CD14-positive monocyte (primary cell): ENCODE data around the gene MYO1D. TPM values are rescaled to one million over a fixed set of nuclear protein-coding genes. Genes with fewer than 3 reads are reported as not detected.

Experiments
- DNase-seq, 3 donors: peaks; one replicate each; pipeline ENCODE4 v3.0.0-alpha.2; 2011 to 2022
- H2AFZ ChIP-seq: 2 replicates; pipeline ENCODE4 v1.6.0; 2012; ENCODE audit warnings: mild to moderate bottlenecking, low read depth, low read length, inconsistent platforms; ENCODE audit not compliant: insufficient read depth, poor library complexity, severe bottlenecking
- H3K27ac ChIP-seq, 2 donors: 1 replicate in 1 of 2; 2 replicates in 1 of 2; pipeline ENCODE4 v1.5.1; 2012 to 2013; ENCODE audit warnings: low read length in 2 of 2, control low read depth in 1 of 2, inconsistent platforms in 1 of 2, low read depth in 1 of 2, mild to moderate bottlenecking in 1 of 2
- H3K27me3 ChIP-seq, 2 donors: one replicate each; pipeline versions ENCODE4 v1.6.0 to v1.6.1; 2011 to 2013; ENCODE audit warnings: low read length in 2 of 2; ENCODE audit not compliant: control insufficient read depth in 2 of 2, insufficient read depth in 2 of 2
- H3K36me3 ChIP-seq, 2 donors: replicated peaks in 1 of 2; 1 replicate in 1 of 2; 2 replicates in 1 of 2; pipeline versions ENCODE4 v1.5.1 to v1.6.1; 2012 to 2013; ENCODE audit warnings: low read length in 2 of 2, control low read depth in 1 of 2, inconsistent platforms in 1 of 2, mild to moderate bottlenecking in 1 of 2; ENCODE audit not compliant: insufficient read depth in 2 of 2, control insufficient read depth in 1 of 2
- H3K4me1 ChIP-seq, 2 donors: 1 replicate in 1 of 2; 2 replicates in 1 of 2; pipeline versions ENCODE4 v1.5.1 to v1.6.1; 2012 to 2013; ENCODE audit warnings: low read length in 2 of 2, control low read depth in 1 of 2, inconsistent platforms in 1 of 2, mild to moderate bottlenecking in 1 of 2, moderate library complexity in 1 of 2; ENCODE audit not compliant: insufficient read depth in 2 of 2, control insufficient read depth in 1 of 2
- H3K4me2 ChIP-seq: replicated peaks from 2 replicates; pipeline ENCODE3; 2012; ENCODE audit warnings: low read length, moderate library complexity, mild to moderate bottlenecking; ENCODE audit not compliant: poor library complexity, severe bottlenecking; ENCODE audit errors: extremely low read depth
- H3K4me3 ChIP-seq, 3 experiments: fragments of 200-600 bp in 1 of 3; sonication (generic) in 1 of 3; replicated peaks in 1 of 3; 1 replicate in 2 of 3; 2 replicates in 1 of 3; pipeline ENCODE4 v1.5.1; 2011 to 2013; ENCODE audit warnings: low read length in 3 of 3, mild to moderate bottlenecking in 3 of 3, control low read depth in 2 of 3, low read depth in 2 of 3, inconsistent platforms in 1 of 3, moderate library complexity in 1 of 3
- H3K79me2 ChIP-seq: 2 replicates; pipeline ENCODE4 v1.6.0; 2012; ENCODE audit warnings: mild to moderate bottlenecking, control low read depth, inconsistent platforms, low read length, moderate library complexity; ENCODE audit not compliant: insufficient read depth
- H3K9ac ChIP-seq: 2 replicates; pipeline ENCODE4 v1.6.0; 2017; ENCODE audit warnings: low read length, mild to moderate bottlenecking; ENCODE audit not compliant: insufficient read depth, poor library complexity, severe bottlenecking
- H3K9me3 ChIP-seq, 2 donors: replicated peaks in 1 of 2; 1 replicate in 1 of 2; 2 replicates in 1 of 2; pipeline versions ENCODE4 v1.5.1 to v1.6.1; 2012 to 2013; ENCODE audit warnings: low read length in 2 of 2, control low read depth in 1 of 2; ENCODE audit not compliant: control insufficient read depth in 1 of 2, insufficient read depth in 1 of 2
- H4K20me1 ChIP-seq: 2 replicates; pipeline ENCODE4 v1.6.0; 2012; ENCODE audit warnings: mild to moderate bottlenecking, low read length, control low read depth, moderate library complexity; ENCODE audit not compliant: insufficient read depth
- H3K27ac Mint-ChIP-seq, 7 donors: one replicate each; pipeline ENCODE4 v1.8.0; 2020; ENCODE audit warnings: mild to moderate bottlenecking in 7 of 7, mixed read lengths in 7 of 7, moderate library complexity in 6 of 7, inconsistent platforms in 2 of 7
- H3K27me3 Mint-ChIP-seq, 3 donors: one replicate each; pipeline ENCODE4 v1.8.0; 2021 to 2022; ENCODE audit warnings: low read depth in 3 of 3, mild to moderate bottlenecking in 3 of 3, mixed read lengths in 3 of 3, moderate library complexity in 3 of 3, inconsistent platforms in 1 of 3
- H3K36me3 Mint-ChIP-seq, 2 donors: one replicate each; pipeline ENCODE4 v1.8.0; 2020; ENCODE audit warnings: mixed read lengths in 2 of 2, inconsistent platforms in 1 of 2, mild to moderate bottlenecking in 1 of 2
- H3K4me1 Mint-ChIP-seq: one replicate; pipeline ENCODE4 v1.8.0; 2020; ENCODE audit warnings: mild to moderate bottlenecking, mixed read lengths
- H3K4me3 Mint-ChIP-seq, 2 donors: one replicate each; pipeline ENCODE4 v1.8.0; 2020; ENCODE audit warnings: mild to moderate bottlenecking in 2 of 2, mixed read lengths in 2 of 2, moderate library complexity in 1 of 2
- H3K9me3 Mint-ChIP-seq, 7 donors: one replicate each; pipeline ENCODE4 v1.8.0; 2020 to 2022; ENCODE audit warnings: mixed read lengths in 7 of 7, mild to moderate bottlenecking in 6 of 7, moderate library complexity in 6 of 7, inconsistent platforms in 2 of 7
- WGBS: methylation state at CpG from one replicate; pipeline ENCODE4 v1.1.5; 2013; ENCODE audit warnings: missing lambda C conversion rate; ENCODE audit not compliant: insufficient coverage; 5-methylcytosine and 5-hydroxymethylcytosine counted together
- intact Hi-C, 2 donors: fragments of 100-400 bp; cut with micrococcal nuclease; formaldehyde crosslinking; loops; one replicate each; pipeline versions ENCODE4 v1.15.0 to v1.15.1; 2023
- polyA plus RNA-seq, 3 donors: library from polyadenylated mRNA; depleted of rRNA in 1 of 3; unstranded in 2 of 3; stranded (reverse) in 1 of 3; fragments of 300-500 nt in 2 of 3; fragments of >200 nt in 1 of 3; fragmentation: Illumina TruSeq in 2 of 3; gene quantifications; 1 replicate in 2 of 3; 2 replicates in 1 of 3; pipeline ENCODE4 v1.2.3, GENCODE V29; 2012 to 2021
- TF ChIP-seq, protein P1 (sequence below): fragments of 200-600 bp; IDR thresholded peaks from one replicate; pipeline ENCODE4 v1.8.0; 2022; ENCODE audit warnings: antibody characterized with exemption, mild to moderate bottlenecking

Gene MYO1D
- polyA plus RNA-seq, 3 donors, result 0.22 to 0.39 (median 0.26) TPM

DNA sequence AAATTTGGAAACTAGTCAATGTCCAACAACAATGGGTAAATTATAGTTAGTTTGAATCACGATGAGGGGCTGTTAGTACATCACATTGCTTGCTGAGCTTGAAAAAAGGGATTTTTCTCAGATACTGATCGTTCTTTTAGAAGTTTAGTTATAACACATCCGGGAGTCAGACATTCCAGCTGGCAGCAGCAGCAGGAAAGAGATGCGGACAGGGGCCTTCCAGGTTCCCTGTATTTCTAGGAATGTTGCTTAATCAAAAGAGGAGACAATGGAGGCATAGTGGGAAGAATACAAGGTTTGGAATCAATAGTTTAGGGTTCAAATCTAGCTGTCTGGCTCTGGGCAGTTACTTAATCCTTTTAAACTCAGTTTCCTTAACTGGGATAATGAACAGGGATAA, 362.3 kb downstream of the MYO1D start:
- Histone ChIP-seq H4K20me1 (no peaks in the 10 kb centered on the region), H3K4me1 (peaks cover 7 to 11% of the 10 kb centered on the region in 2 donors), H3K36me3 (no peaks in the 10 kb centered on the region), H2AFZ (no peak overlapping the region), H3K4me2 (no peak overlapping the region), H3K9ac (no peak overlapping the region), H3K79me2 (no peaks in the 10 kb centered on the region), H3K4me3 (no peak overlapping the region), H3K27me3 (peaks cover 18 to 24% of the 10 kb centered on the region in 2 donors), H3K27ac (no peak overlapping the region), H3K9me3 (no peaks in the 10 kb centered on the region)
- H3K4me3 Mint-ChIP-seq, result no peak overlapping the region
- 94% methylated on average over 2 of the region's 4 CpGs for WGBS
- no peak overlapping the region for H3K27ac Mint-ChIP-seq
- intact Hi-C loops, result no loop called here
- H3K27me3 Mint-ChIP-seq, result peaks cover 26 to 29% (median 28%) of the 10 kb centered on the region in 3 donors
- DNase-seq, result no peak
- TF ChIP-seq, protein P1, sequence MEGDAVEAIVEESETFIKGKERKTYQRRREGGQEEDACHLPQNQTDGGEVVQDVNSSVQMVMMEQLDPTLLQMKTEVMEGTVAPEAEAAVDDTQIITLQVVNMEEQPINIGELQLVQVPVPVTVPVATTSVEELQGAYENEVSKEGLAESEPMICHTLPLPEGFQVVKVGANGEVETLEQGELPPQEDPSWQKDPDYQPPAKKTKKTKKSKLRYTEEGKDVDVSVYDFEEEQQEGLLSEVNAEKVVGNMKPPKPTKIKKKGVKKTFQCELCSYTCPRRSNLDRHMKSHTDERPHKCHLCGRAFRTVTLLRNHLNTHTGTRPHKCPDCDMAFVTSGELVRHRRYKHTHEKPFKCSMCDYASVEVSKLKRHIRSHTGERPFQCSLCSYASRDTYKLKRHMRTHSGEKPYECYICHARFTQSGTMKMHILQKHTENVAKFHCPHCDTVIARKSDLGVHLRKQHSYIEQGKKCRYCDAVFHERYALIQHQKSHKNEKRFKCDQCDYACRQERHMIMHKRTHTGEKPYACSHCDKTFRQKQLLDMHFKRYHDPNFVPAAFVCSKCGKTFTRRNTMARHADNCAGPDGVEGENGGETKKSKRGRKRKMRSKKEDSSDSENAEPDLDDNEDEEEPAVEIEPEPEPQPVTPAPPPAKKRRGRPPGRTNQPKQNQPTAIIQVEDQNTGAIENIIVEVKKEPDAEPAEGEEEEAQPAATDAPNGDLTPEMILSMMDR, result no peak
- H3K9me3 Mint-ChIP-seq, result peaks cover 0 to 12% (median 0%) of the 10 kb centered on the region in 7 donors
- peaks cover 0 to 4% of the 10 kb centered on the region in 2 donors for H3K36me3 Mint-ChIP-seq
- H3K4me1 Mint-ChIP-seq, result peaks cover 8% of the 10 kb centered on the region

DNA sequence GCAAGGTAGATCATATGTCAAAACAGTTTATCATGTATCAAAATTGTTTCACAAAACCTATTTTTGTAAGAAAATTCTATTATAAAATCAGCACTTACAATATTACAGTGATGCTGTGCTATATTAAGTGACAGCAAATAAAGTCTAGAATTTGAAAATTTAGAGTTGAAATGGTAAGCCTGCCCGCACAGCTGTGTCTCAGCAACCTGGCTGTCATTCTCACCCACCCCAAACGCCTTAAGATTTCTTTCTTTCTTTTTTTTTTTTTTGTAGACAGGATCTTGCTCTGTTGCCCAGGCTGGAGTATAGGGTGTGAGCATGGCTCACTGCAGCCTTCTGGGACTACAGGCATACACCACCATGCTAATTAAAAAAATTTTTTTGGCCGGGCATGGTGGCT, 363.3 kb downstream of the MYO1D start:
- Histone ChIP-seq H3K9ac (no peak overlapping the region), H3K79me2 (no peaks in the 10 kb centered on the region), H3K4me2 (no peak overlapping the region), H3K4me3 (no peak overlapping the region), H3K4me1 (peaks cover under 1 to 1% of the 10 kb centered on the region in 2 donors), H3K36me3 (no peaks in the 10 kb centered on the region), H4K20me1 (no peaks in the 10 kb centered on the region), H3K27ac (no peak overlapping the region), H3K27me3 (peaks cover 9 to 16% of the 10 kb centered on the region in 2 donors), H2AFZ (no peak overlapping the region), H3K9me3 (no peaks in the 10 kb centered on the region)
- WGBS, result no CpG with 5 or more reads among the region's 3 CpGs
- Mint-ChIP-seq H3K27me3 (peaks cover 18 to 22% (median 18%) of the 10 kb centered on the region in 3 donors), H3K27ac (no peak overlapping the region), H3K4me1 (peaks cover under 1% of the 10 kb centered on the region), H3K4me3 (no peak overlapping the region), H3K9me3 (peaks cover 0 to 9% (median 0%) of the 10 kb centered on the region in 7 donors), H3K36me3 (peaks cover 0 to 2% of the 10 kb centered on the region in 2 donors)
- intact Hi-C loops, result no loop called here
- TF ChIP-seq, protein P1, result no peak
- no peak for DNase-seq
